Nephron (organoid): Measurements from ENCODE around the gene PTPN21.

Experiments used
- H3K27ac Mint-ChIP-seq, 3 experiments: 2 replicates each; pipeline ENCODE4 v1.8.0; 2020; ENCODE audit warnings: mixed read lengths in 3 of 3, mild to moderate bottlenecking in 2 of 3, moderate library complexity in 1 of 3
- H3K27me3 Mint-ChIP-seq: 2 replicates; pipeline ENCODE4 v1.8.0; 2021; ENCODE audit warnings: low read depth, mild to moderate bottlenecking, moderate library complexity, mixed read lengths
- H3K36me3 Mint-ChIP-seq: 2 replicates; pipeline ENCODE4 v1.8.0; 2020; ENCODE audit warnings: low read depth, mixed read lengths
- H3K4me1 Mint-ChIP-seq: 2 replicates; pipeline ENCODE4 v1.8.0; 2020; ENCODE audit warnings: mixed read lengths
- H3K4me3 Mint-ChIP-seq, 3 experiments: 2 replicates each; pipeline ENCODE4 v1.8.0; 2020; ENCODE audit warnings: mild to moderate bottlenecking in 3 of 3, mixed read lengths in 3 of 3, moderate library complexity in 2 of 3
- H3K9me3 Mint-ChIP-seq: 2 replicates; pipeline ENCODE4 v1.8.0; 2020; ENCODE audit warnings: mixed read lengths
- CTCF ChIP-seq, 3 experiments: fragments of 200-600 bp; sonication (generic); IDR thresholded peaks; one replicate each; pipeline ENCODE4 v1.5.0; 2021; ENCODE audit warnings: antibody characterized with exemption in 3 of 3; ENCODE audit not compliant: unreplicated experiment in 3 of 3

Gene PTPN21

GRCh38 chr14:88576222-88576621 is 21.4 kb upstream of the PTPN21 start:
- Mint-ChIP-seq H3K9me3 (no peaks in the 10 kb centered on the region), H3K27me3 (no peaks in the 10 kb centered on the region), H3K4me1 (no peaks in the 10 kb centered on the region), H3K36me3 (peaks cover 81% of the 10 kb centered on the region), H3K4me3 (no peak overlapping the region), H3K27ac (no peak overlapping the region)
- TF ChIP-seq CTCF (IDR thresholded peaks at IDR 0.05; ENCODE audit: unreplicated experiment in 3 of 3), result no peak

GRCh38 chr14:88572117-88572516 is 17.3 kb upstream of the PTPN21 start:
- Mint-ChIP-seq H3K9me3 (no peaks in the 10 kb centered on the region), H3K4me3 (no peak overlapping the region), H3K36me3 (peaks cover 86% of the 10 kb centered on the region), H3K27me3 (no peaks in the 10 kb centered on the region), H3K27ac (no peak overlapping the region), H3K4me1 (no peaks in the 10 kb centered on the region)
- TF ChIP-seq CTCF (IDR thresholded peaks at IDR 0.05; ENCODE audit: unreplicated experiment in 3 of 3), result no peak

- Mint-ChIP-seq H3K4me1 (peaks cover 14% of the 10 kb centered on the region), H3K36me3 (peaks cover 52% of the 10 kb centered on the region), H3K9me3 (no peaks in the 10 kb centered on the region), H3K4me3 (no peak overlapping the region), H3K27ac (no peak overlapping the region), H3K27me3 (no peaks in the 10 kb centered on the region)
- no peak for TF ChIP-seq CTCF (IDR thresholded peaks at IDR 0.05; ENCODE audit: unreplicated experiment in 3 of 3)
These were observed 13.4 kb upstream of the PTPN21 start for GRCh38 chr14:88568196-88568595.

GRCh38 chr14:88565427-88565826 is 10.6 kb upstream of the PTPN21 start:
- Mint-ChIP-seq H3K36me3 (peaks cover 28% of the 10 kb centered on the region), H3K27ac (no peak overlapping the region), H3K9me3 (no peaks in the 10 kb centered on the region), H3K27me3 (peaks cover 4% of the 10 kb centered on the region), H3K4me1 (peaks cover 23% of the 10 kb centered on the region), H3K4me3 (peak overlapping the region; percentile 55 to 72 (median 69))
- no peak for TF ChIP-seq CTCF (IDR thresholded peaks at IDR 0.05; ENCODE audit: unreplicated experiment in 3 of 3)

- Mint-ChIP-seq H3K36me3 (peaks cover 12% of the 10 kb centered on the region), H3K27me3 (peaks cover 4% of the 10 kb centered on the region), H3K4me1 (peaks cover 29% of the 10 kb centered on the region)
These were observed 9.0 kb upstream of the PTPN21 start for GRCh38 chr14:88563845-88564244.

More at GRCh38 chr14:88563845-88564244, 9.0 kb upstream of the PTPN21 start:
- Mint-ChIP-seq H3K27ac (peak overlapping the region; percentile 80 to 99 (median 91)), H3K4me3 (peak overlapping the region; percentile 92 to 97 (median 94)), H3K9me3 (no peaks in the 10 kb centered on the region)
- TF ChIP-seq CTCF (IDR thresholded peaks at IDR 0.05; ENCODE audit: unreplicated experiment in 3 of 3), result no peak
